NOMO-1 (cell line): ENCODE data around the gene SETD1A.
"Not testable (repeated sequence)": the region's sequence is repeated elsewhere in the genome, so short reads cannot be mapped to it uniquely, and the experiment has no call there.

ENCODE experiments used
- DNase-seq, 2 experiments: peaks; one replicate each; lab custom pipeline; 2025; ENCODE audit not compliant: unreplicated experiment in 2 of 2; lab: John Stamatoyannopoulos, UW

Gene SETD1A

DNA sequence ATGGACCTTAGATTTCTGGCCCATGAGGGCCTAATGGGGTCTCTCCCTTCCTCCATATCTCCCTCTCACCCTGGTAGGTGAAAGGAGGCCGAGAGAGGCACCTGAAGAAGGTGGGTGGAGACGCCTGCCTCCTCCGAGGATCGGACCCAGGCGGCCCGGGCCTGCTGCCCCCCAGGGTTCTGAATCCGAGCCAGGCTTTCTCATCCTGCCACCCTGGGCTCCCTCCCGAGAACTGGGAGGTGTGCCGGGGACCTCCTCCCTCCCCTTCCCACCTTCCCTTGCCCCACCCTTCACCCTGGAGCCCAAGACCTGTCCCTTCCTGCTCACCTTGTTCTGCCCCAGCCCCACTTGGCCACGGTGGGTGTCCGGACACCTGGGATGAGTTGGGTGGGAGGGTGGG lies 29.2 kb upstream of the SETD1A start:
- DNase-seq = no peak

DNA sequence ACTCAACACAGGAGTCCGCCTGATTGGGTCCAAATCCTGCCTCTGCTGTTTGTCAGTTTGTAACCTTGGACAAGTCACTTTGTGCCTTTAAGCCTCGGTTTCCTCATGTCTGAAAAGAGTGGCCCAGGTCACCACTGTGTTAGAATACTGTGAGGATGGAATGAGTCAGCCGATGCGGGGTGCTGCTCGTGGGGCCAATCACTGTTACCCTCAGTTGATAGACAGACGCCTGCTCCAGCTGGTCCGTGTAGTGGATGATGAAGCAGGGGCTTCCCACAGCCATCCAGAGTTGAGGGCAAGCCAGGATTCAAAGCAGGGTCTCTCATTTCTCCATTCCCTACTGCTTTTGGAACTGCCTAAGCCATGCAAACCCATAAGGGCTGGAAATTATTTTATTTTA lies 28.4 kb upstream of the SETD1A start:
- DNase-seq = no peak

GRCh38 chr16:30930160-30930571 lies 27.4 kb upstream of the SETD1A start:
- DNase-seq = no peak

DNA sequence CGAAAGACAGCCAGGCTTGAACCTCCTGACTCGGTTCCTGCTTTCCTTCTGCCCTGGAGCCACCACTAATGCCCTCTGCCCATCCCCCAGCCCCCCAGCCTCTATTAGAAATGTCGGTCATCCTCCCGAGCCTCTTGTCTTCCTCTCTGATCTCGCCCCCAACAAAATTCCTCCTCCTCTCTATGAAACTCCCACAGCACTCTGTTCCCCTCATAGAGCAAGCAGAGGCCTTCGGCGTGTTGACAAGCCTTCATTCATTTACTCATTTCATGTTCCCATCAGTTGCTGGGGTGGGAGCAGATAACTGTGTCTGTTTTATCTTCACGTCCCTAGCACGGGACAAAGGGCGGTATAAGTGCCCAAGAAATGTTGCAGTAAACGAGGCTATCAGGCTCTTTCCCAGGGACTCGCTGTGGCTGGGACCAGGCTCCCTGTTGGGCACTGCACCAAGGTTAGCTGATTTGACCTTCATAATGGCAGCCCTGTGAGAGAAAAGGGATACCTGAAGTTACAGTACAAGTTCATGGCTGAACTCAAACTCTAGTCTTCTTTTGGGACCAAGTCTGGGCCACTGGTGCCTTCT lies 26.4 kb upstream of the SETD1A start:
- DNase-seq = no peak

DNA sequence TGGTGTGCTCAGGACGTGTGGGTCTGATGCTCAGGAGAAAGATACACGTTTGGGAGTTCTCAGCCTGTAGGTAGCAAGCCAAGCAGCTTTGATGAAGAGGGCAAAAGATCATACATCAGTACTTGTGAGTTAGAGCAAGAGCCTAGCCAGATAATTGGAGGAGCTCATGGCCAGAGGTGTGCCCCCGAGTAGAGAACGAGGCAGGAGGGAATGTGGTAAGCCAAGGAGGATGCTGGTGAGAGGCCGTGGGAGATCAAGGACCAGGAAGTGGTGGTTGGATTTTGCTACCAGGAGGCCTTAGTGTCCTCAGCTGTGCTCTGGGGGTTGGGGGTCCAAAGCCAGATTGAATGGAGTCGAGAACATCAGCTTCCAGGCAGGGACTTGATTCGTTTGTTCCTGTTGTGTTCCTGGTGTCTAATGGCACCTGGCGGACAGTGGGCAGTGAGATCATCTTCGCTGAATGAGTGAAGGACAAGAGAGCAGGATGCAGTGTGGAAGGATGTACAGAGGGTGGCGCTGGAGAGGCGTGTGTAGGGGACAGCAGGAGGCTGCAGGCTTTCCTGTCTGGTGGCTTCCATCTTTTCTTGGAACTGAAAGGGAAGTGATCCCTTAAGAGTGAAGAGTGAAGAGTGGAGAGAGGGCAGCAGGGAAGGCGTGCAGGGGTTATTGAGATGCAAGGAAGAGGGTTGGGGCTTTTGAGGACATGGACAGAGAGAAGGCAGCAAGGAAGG lies 22.6 kb upstream of the SETD1A start:
- DNase-seq = peak; percentile 24 to 40

- no peak for DNase-seq
Measured at GRCh38 chr16:30937692-30938091, 19.9 kb upstream of the SETD1A start.

GRCh38 chr16:30939571-30939970 lies 18.0 kb upstream of the SETD1A start:
- not testable (repeated sequence) for DNase-seq

DNA sequence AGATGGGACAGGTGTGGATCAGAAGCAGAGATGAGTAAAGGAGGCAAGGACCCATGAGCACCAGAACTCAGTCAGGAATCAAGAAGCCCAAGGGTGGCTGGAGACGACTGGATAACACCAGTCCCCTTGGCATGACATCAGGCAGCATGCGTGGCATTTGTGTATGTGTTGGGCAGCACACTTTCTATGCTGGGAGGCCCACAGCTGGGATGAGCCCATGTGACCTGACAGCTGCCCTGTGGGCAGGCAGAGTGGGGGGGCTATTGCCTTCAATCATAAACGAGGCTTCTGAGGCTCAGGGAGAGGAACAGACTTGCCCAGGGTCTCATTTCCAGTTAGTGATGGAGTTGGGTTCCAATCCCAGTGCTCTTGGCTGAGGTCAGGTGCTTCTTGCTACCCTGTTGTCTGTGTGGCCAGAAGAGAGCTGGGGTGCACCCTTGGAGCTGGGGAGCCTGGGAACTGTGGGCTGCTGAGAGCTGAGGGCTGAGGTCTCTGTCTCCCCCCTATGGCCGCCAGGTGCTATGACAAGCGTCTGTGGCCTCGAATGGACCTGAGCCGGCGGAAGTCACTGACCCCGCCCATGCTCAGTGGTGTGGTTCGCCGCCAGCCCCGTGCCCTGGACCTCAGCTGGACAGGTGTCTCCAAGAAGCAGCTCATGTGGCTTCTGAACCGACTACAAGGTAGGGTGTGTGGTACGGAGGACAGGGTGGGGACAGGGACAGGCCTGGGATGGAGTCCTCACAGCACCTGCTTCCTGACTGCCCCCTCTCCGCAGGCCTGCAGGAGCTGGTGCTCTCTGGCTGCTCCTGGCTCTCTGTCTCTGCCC lies 15.7 kb upstream of the SETD1A start:
- peak; percentile 64 to 79 for DNase-seq

DNA sequence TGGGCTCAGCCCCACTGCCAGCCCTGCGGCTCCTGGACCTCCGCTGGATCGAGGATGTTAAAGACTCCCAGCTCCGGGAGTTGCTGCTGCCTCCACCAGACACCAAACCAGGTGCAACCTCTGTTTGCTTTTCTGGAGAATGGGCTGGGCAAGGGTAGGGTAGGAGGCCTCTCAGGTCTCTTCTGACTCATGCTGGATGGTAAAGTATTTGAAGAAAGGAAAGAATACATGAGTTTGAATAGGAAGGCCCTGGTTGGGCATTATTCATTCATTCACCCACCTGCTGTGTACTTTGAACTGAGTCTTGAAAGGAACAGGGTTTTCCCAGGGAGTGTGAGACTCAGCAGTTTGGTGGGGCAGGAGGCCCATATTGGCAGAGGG lies 15.1 kb upstream of the SETD1A start:
- no peak for DNase-seq

DNA sequence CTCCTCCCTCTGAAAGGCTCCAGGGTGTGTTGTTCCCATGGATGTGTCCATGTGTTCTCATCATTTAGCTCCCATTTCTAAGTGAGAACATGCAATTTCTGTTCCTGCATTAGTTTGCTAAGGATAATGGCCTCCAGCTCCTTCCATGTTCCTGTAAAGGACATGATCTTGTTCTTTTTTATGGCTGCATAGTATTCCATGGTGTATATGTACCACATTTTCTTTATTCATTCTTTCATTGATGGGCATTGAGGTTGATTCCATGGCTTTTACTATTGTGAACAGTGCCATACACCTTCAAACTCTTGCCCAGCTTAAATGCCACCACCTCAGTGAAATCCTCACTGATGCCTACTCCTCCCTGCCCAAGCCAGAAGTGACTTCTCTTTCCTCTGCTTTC lies 13.2 kb upstream of the SETD1A start:
- no peak for DNase-seq

DNA sequence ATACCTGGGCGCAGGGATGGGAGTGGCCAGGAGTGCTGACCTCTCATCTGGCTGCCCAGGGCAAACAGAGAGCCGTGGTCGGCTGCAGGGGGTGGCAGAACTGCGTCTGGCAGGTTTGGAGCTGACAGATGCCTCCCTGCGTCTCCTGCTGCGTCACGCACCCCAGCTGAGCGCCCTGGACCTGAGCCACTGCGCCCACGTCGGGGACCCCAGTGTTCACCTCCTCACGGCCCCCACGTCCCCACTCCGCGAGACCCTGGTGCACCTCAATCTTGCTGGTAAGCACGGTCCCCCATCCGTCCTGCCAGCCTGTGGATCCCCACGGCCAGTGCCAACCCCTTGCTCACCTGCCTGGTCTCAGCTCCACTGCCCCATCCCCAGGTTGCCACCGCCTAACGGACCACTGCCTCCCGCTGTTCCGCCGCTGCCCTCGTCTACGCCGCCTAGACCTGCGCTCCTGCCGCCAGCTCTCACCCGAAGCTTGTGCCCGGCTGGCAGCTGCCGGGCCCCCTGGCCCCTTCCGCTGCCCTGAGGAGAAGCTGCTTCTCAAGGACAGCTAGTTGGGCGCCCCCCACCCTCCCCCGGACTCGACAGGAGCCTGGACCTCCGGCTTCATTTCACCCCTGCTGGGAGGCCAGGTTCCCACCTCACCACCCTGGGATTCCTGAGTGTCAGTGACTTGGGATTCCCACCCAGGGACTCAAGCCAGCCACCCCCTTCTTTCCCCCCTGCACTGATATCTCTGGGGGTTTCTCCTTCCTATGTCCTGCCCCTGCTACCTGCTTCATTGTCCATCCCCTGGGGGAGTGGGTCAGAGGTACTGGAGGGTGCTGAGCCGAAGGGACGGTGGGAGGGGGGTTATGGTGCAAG lies 10.6 kb upstream of the SETD1A start:
- DNase-seq = no peak

GRCh38 chr16:30947541-30947858 lies 10.1 kb upstream of the SETD1A start:
- no peak for DNase-seq

DNA sequence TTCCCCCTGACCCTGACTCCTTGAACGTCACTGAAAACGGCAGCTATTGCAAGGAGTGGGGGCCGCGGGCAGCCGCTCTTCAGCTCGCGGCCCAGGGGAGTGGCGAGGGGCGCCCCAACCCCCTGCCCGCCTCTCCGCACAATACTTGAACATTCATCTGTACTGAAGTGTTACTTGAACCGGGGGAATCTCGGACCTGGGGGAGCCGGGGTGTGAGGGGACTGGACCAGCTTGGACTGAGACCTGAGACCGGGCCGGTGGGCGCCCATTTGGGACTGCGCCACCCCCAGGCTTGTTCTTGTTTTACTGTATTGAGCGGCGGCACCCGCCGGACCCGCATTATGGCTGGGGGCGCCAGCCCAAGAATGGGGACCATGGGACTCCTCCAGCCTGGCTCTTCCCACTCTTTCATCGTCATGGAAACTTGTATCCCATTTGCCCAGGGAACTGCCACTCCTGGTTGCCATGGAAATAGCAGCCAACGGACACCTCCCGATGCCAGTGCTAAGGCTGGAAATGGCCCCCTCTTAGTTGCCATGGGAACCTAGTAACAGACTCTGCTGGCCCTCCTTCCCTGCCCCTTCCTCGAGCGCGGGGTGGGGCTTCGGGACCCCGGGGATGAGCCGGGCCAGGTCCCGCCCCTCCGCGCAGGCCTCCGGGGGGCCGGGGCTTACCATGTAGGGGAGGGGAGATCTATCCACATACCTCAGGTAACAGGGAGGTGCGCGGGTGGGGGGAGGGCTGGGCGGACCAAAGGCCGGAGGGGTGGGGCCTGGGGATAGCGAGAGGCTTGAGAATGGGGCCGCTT lies 9.5 kb upstream of the SETD1A start:
- no peak for DNase-seq

GRCh38 chr16:30948667-30949649 lies 8.6 kb upstream of the SETD1A start, which contains the start of gene ORAI3:
Gene ORAI3 (plus strand): TSS chr16:30949068. CDS start chr16:30949290, 222 bp downstream.
- peak; percentile 81 to 82 for DNase-seq

- peak; percentile 21 to 42 for DNase-seq
Measured at GRCh38 chr16:30949650-30950515, 7.7 kb upstream of the SETD1A start.

DNA sequence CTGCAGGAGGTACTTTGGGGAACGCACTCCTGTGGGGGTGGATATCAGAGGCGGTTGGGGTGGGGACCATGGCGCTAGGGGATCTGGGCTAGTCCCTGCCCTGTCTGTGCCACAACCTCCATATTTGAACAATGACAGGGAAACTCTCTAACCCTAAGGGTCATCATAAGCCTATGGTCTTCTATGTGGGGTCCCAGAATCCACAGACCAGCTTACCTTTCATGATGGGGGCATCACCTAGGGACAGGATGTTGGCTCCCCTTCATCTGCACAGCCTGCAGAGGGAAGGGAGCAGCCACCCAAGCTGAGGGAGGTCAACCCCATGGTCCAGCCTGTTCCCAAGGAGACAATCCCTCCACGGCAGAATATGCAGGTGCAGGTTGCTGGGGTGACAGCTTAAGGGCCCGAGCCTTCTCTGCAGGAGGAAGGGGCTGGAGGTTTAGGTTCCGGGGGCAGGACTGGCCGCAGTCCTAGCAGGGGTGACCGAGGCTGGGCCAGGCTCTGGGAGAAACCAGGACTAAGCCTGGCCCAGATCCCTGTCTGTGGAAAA lies 7.0 kb upstream of the SETD1A start:
- no peak for DNase-seq

GRCh38 chr16:30951193-30951592 lies 6.4 kb upstream of the SETD1A start:
- no peak for DNase-seq

- DNase-seq = no peak
Measured at GRCh38 chr16:30951750-30952149, 5.8 kb upstream of the SETD1A start.
